Measurements from ENCODE around the gene SLC29A3. TPM values are rescaled to one million over a fixed set of nuclear protein-coding genes. Genes with fewer than 3 reads are reported as not detected.

Gene SLC29A3
- total RNA-seq, 2 donors from 2014 or later: 4.6 to 12.7 TPM

DNA sequence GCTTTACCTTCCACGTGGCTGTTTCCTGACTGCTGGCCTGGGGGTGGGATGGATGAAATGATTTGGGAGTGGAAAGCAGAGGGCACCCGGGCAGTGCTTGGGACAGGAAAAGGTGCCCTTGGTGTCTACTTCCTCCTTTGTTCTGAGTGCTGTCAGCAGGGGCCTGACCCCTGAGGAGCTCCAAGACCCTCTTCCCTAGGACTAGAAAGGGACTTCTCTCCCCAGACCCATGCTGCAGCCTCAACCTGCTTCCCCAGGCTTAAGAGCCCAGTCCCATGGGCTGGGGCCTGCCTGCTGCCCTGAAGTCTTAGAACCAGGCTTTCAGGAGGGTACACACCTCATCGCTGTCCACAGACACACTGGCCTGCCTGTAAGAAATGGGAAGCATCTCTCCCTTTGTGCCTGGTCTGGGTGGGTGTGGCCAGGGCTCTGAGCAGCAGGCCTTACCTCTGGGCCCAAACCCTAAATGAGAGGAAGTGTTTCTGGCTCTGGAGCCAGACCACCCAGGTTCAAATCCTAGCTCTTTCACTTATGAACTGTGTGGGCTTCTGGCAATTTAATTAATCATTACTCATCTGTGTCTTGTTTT lies 90.6 kb downstream of the SLC29A3 start:
- no peaks in the 10 kb centered on the region for H3K9me3 ChIP-seq
- no peak for DNase-seq (ENCODE audit: low spot score)
- intact Hi-C loops (cut with DNase I): no loop called here
- no peaks in the 10 kb centered on the region for H3K4me1 ChIP-seq (replicated peaks)
- H3K4me3 ChIP-seq: no peak overlapping the region
- H3K27me3 ChIP-seq (replicated peaks; ENCODE audit: insufficient read depth): no peaks in the 10 kb centered on the region
- TF ChIP-seq CTCF (IDR thresholded peaks at IDR 0.05) (no peak), POLR2A (IDR thresholded peaks at IDR 0.05) (no peak), POLR2AphosphoS5 (IDR thresholded peaks at IDR 0.05) (no peak)
- H3K36me3 ChIP-seq: no peaks in the 10 kb centered on the region
- no peak overlapping the region for H3K27ac ChIP-seq
- WGBS: 69% methylated on average over 3 of the region's 3 CpGs

Other genes starting within 250 kb of the SLC29A3 start
- gene UNC5B, start 106.7 kb upstream of the SLC29A3 start, total RNA-seq: 10 to 100 TPM; 12.8 to 58.4 TPM
- gene CDH23, start 77.7 kb downstream of the SLC29A3 start, total RNA-seq: 10 to 100 TPM in 1 of 2 donors, 1 to 10 TPM in 1; 3.9 to 74.8 TPM